ENCODE results near the gene NDST1. TPM values are rescaled to one million over a fixed set of nuclear protein-coding genes. Genes with fewer than 3 reads are reported as not detected.

Gene NDST1
- polyA plus RNA-seq, 2 of the 4 experiments (the other 2 are of a cell fraction), result 24.4 to 50.8 TPM

DNA sequence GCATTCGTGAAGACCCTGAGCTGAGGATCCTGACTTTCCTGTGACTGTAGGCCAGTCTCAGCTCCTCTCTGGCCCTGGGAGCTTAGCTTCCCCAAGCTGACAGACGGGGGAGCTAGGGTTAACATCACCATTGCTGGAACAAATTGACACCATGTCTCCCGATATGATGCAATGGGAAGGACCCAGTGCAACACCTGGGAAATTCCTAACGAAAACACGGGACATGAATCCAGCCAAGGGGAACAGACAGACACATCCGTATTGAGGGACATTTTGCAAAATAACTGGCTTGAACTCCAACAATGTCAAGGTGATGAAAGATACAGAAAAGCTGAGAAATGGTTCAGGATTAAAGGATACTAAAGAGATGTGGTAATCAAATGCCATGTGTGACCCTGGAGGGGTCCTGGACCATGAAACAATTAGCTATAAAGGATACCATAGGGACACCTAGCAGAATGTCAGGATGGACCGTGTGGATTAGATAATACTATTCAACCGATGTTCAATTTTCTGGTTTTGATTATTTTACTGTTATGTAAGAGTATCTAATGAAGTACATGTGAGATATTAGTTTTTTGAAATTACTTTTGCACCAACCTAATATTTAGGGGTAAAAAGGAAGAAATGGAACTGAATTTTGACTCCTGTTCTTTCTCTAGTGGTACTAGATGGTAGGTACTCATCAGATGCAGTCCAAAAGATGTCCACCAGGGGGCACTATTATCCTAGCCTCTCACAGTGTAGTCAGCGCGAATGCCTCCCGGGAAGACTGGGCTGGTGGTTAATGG is 52.7 kb downstream of the NDST1 start (continued):
- no peak for TF ChIP-seq MAFK (IDR thresholded peaks at IDR 0.05; ENCODE audit: partially characterized antibody)
- TF ChIP-seq HOXB13 (CRISPR knock-in tag; IDR thresholded peaks at IDR 0.05; ENCODE audit: low read depth), result no peak
- TF ChIP-seq ZFP36 (IDR thresholded peaks at IDR 0.05; ENCODE audit: borderline replicate concordance, partially characterized antibody), result no peak
- TF ChIP-seq FOSB (CRISPR knock-in tag; IDR thresholded peaks at IDR 0.05), result peak; percentile 69; the same call in 1 of the 2 replicates
- TF ChIP-seq ZNF302 (CRISPR knock-in tag; IDR thresholded peaks at IDR 0.05), result no peak
- TF ChIP-seq, protein P1, sequence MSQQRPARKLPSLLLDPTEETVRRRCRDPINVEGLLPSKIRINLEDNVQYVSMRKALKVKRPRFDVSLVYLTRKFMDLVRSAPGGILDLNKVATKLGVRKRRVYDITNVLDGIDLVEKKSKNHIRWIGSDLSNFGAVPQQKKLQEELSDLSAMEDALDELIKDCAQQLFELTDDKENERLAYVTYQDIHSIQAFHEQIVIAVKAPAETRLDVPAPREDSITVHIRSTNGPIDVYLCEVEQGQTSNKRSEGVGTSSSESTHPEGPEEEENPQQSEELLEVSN (IDR thresholded peaks at IDR 0.05; ENCODE audit: borderline replicate concordance, low read depth), result no peak
- TF ChIP-seq, protein P2, sequence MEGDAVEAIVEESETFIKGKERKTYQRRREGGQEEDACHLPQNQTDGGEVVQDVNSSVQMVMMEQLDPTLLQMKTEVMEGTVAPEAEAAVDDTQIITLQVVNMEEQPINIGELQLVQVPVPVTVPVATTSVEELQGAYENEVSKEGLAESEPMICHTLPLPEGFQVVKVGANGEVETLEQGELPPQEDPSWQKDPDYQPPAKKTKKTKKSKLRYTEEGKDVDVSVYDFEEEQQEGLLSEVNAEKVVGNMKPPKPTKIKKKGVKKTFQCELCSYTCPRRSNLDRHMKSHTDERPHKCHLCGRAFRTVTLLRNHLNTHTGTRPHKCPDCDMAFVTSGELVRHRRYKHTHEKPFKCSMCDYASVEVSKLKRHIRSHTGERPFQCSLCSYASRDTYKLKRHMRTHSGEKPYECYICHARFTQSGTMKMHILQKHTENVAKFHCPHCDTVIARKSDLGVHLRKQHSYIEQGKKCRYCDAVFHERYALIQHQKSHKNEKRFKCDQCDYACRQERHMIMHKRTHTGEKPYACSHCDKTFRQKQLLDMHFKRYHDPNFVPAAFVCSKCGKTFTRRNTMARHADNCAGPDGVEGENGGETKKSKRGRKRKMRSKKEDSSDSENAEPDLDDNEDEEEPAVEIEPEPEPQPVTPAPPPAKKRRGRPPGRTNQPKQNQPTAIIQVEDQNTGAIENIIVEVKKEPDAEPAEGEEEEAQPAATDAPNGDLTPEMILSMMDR (IDR thresholded peaks at IDR 0.05), result peak; percentile 93
- no peak for TF ChIP-seq TFCP2L1 (CRISPR knock-in tag; IDR thresholded peaks at IDR 0.05)
- TF ChIP-seq CHD2 (IDR thresholded peaks at IDR 0.05; ENCODE audit: low read length, partially characterized antibody), result no peak
- TF ChIP-seq BHLHE40 (IDR thresholded peaks at IDR 0.05; ENCODE audit: low read depth, low read length), result no peak

DNA sequence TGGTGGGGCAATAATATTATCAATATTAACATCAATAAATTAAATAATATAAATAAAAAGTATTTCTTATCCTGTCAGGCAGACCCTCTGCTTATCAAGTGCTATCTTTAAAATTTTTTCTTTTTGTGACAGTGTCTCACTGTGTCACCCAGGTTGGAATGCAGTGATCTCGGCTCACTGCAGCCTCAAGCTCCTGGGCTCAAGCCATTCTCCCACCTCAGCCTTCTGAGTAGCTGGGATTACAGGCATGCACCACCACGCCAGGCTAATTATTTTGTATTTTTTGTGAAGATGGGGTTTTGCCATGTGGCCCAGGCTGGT is 53.2 kb downstream of the NDST1 start:
- TF ChIP-seq, protein P1 (IDR thresholded peaks at IDR 0.05; ENCODE audit: borderline replicate concordance, low read depth), result no peak
- TF ChIP-seq HEYL (CRISPR knock-in tag; IDR thresholded peaks at IDR 0.05) (no peak), TFCP2L1 (CRISPR knock-in tag; IDR thresholded peaks at IDR 0.05) (no peak), HOXB13 (CRISPR knock-in tag; IDR thresholded peaks at IDR 0.05; ENCODE audit: low read depth) (no peak), RAD21 (conservative IDR thresholded peaks at IDR 0.05 in 1 of 2, IDR thresholded peaks at IDR 0.05 in 1 of 2) (peak in 1 of 2 experiments; percentile 15; a peak in 1 of 5 replicates), NR3C1 (IDR thresholded peaks at IDR 0.05) (no peak), EHF (CRISPR knock-in tag; IDR thresholded peaks at IDR 0.05) (no peak)
- TF ChIP-seq, protein P2 (IDR thresholded peaks at IDR 0.05), result 0 out of 3 replicates have a peak, but pooled peaks have one; percentile 2
- TF ChIP-seq, protein P3, sequence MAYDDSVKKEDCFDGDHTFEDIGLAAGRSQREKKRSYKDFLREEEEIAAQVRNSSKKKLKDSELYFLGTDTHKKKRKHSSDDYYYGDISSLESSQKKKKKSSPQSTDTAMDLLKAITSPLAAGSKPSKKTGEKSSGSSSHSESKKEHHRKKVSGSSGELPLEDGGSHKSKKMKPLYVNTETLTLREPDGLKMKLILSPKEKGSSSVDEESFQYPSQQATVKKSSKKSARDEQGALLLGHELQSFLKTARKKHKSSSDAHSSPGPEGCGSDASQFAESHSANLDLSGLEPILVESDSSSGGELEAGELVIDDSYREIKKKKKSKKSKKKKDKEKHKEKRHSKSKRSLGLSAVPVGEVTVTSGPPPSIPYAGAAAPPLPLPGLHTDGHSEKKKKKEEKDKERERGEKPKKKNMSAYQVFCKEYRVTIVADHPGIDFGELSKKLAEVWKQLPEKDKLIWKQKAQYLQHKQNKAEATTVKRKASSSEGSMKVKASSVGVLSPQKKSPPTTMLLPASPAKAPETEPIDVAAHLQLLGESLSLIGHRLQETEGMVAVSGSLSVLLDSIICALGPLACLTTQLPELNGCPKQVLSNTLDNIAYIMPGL (CRISPR knock-in tag; IDR thresholded peaks at IDR 0.05; ENCODE audit: borderline replicate concordance), result no peak
- ATAC-seq (no peak), FAIRE-seq (no peak), DNase-seq (ENCODE audit: low read depth in 1 of 2, low spot score in 1 of 2) (no peak)
- POLR2A ChIA-PET, result no interaction called here
- Histone ChIP-seq H3K9me3 (peaks cover 12% of the 10 kb centered on the region), H3K27ac (peak overlapping the region; percentile 1 to 54; a peak in 2 of 6 replicates), H3K4me3 (no peak overlapping the region), H3K4me1 (peaks cover 19% of the 10 kb centered on the region), H3K4me2 (peak overlapping the region; percentile 48; the same call in 2 of the 3 replicates)
- CTCF ChIA-PET, result interaction anchor here (0.6 to 11.7 kb wide), 33 partner anchors 8 to 607 kb away, joined by 3 to 180 read pairs (median 8); partner anchors contain the start of genes IRGM, MYOZ3, RBM22 and RPS14
- 63% methylated on average over 2 of the region's 2 CpGs for WGBS (ENCODE audit: missing lambda C conversion rate)
